Esophagus squamous epithelium (tissue), 4 donors: Measurements from ENCODE around the gene MAPRE3.

Source experiments
- POLR2A ChIP-seq, 4 donors: fragments of 450-650 bp; IDR thresholded peaks; one replicate each; pipeline ENCODE4 v1.6.1; 2017; ENCODE audit warnings: antibody characterized with exemption in 4 of 4, mild to moderate bottlenecking in 4 of 4, moderate library complexity in 3 of 4
- TF ChIP-seq, protein P1 (sequence below), 6 experiments: fragments of 450-650 bp in 4 of 6; fragments of 200-600 bp in 2 of 6; sonication (generic) in 2 of 6; IDR thresholded peaks; one replicate each; pipeline ENCODE4 v1.5.1; 2016 to 2019; ENCODE audit warnings: antibody characterized with exemption in 6 of 6, mild to moderate bottlenecking in 4 of 6, moderate library complexity in 4 of 6

DNA sequence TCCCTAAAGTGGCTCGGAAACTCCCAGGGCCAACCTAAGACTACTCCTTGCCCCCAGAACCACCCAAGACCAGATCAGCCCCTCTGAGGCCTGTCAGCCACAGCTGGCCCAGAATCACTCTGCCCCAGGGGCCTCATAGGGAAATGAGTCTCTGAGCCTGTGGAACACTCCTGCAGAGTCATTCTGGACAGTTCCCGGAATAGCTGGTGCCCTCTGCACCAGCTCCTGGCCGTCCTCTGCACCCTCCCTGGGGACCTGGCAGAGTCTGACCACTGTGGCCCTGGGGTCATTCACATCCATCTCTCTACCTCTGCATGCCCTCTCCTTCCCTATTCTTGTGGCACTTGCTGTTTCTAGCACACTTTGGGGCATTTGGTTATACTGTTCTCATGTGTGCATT is 47.7 kb downstream of the MAPRE3 start:
- no peak for TF ChIP-seq POLR2A (IDR thresholded peaks at IDR 0.05)
- TF ChIP-seq, protein P1, sequence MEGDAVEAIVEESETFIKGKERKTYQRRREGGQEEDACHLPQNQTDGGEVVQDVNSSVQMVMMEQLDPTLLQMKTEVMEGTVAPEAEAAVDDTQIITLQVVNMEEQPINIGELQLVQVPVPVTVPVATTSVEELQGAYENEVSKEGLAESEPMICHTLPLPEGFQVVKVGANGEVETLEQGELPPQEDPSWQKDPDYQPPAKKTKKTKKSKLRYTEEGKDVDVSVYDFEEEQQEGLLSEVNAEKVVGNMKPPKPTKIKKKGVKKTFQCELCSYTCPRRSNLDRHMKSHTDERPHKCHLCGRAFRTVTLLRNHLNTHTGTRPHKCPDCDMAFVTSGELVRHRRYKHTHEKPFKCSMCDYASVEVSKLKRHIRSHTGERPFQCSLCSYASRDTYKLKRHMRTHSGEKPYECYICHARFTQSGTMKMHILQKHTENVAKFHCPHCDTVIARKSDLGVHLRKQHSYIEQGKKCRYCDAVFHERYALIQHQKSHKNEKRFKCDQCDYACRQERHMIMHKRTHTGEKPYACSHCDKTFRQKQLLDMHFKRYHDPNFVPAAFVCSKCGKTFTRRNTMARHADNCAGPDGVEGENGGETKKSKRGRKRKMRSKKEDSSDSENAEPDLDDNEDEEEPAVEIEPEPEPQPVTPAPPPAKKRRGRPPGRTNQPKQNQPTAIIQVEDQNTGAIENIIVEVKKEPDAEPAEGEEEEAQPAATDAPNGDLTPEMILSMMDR (IDR thresholded peaks at IDR 0.05), result no peak
